Heart left ventricle (tissue), 16 donors: ENCODE results near the gene FER. TPM values are rescaled to one million over a fixed set of nuclear protein-coding genes. Genes with fewer than 3 reads are reported as not detected.

Experiments
- ATAC-seq, 4 donors: fragments of 200-7000 bp; cut with Tn5 transposase; one replicate each; pipeline ENCODE4 v1.9.1; 2020 to 2022; ENCODE audit warnings: moderate library complexity in 4 of 4, mild to moderate bottlenecking in 3 of 4, moderate number of reproducible peaks in 1 of 4
- DNase-seq, 5 donors: peaks; one replicate each; pipeline ENCODE4 v3.0.0-alpha.2; 2020
- H3K27ac ChIP-seq, 12 donors: fragments of 200-600 bp; sonication (generic) in 4 of 12; one replicate each; pipeline versions ENCODE4 v1.5.0 to v1.8.0; 2016 to 2022; ENCODE audit warnings: mild to moderate bottlenecking in 2 of 12
- H3K27me3 ChIP-seq, 9 donors: fragments of 200-600 bp; sonication (generic) in 2 of 9; one replicate each; pipeline versions ENCODE4 v1.5.1 to v1.8.0; 2016 to 2022; ENCODE audit warnings: mild to moderate bottlenecking in 3 of 9
- H3K36me3 ChIP-seq, 9 donors: fragments of 200-600 bp; sonication (generic) in 2 of 9; one replicate each; pipeline versions ENCODE4 v1.5.0 to v1.8.0; 2018 to 2022; ENCODE audit warnings: mild to moderate bottlenecking in 2 of 9
- H3K4me1 ChIP-seq, 12 donors: fragments of 200-600 bp; sonication (generic) in 4 of 12; one replicate each; pipeline versions ENCODE4 v1.5.0 to v1.8.0; 2016 to 2022; ENCODE audit warnings: mild to moderate bottlenecking in 3 of 12
- H3K4me3 ChIP-seq, 12 donors: fragments of 200-600 bp; sonication (generic) in 4 of 12; one replicate each; pipeline versions ENCODE4 v1.5.0 to v1.8.0; 2017 to 2022; ENCODE audit warnings: mild to moderate bottlenecking in 9 of 12, moderate library complexity in 4 of 12
- H3K9me3 ChIP-seq, 12 donors: fragments of 200-600 bp; sonication (generic) in 4 of 12; one replicate each; pipeline versions ENCODE4 v1.5.0 to v1.8.0; 2016 to 2022; ENCODE audit warnings: mild to moderate bottlenecking in 1 of 12
- POLR2A ChIP-seq, 2 donors: fragments of 450-650 bp; IDR thresholded peaks; one replicate each; pipeline ENCODE4 v1.6.1; 2017; ENCODE audit warnings: antibody characterized with exemption in 2 of 2, mild to moderate bottlenecking in 2 of 2, moderate library complexity in 2 of 2
- WGBS, 4 donors: extraction: QIAGEN DNeasy Blood & Tissue Kit in 2 of 4; methylation state at CpG; one replicate each; pipeline versions ENCODE4 v1.1.5 to v1.1.7; 2013 to 2018; 5-methylcytosine and 5-hydroxymethylcytosine counted together
- intact Hi-C, 10 donors: fragments of 100-400 bp; cut with DNase I; formaldehyde crosslinking; loops; one replicate each; pipeline versions ENCODE4 v1.11.1 to v1.14.2; 2022
- polyA plus RNA-seq, 2 donors: library from polyadenylated mRNA; stranded (reverse); fragments of 200-250 nt; gene quantifications; one replicate each; pipeline ENCODE4 v1.2.3, GENCODE V29; 2013
- total RNA-seq, 9 donors: library from RNA; depleted of rRNA in 2 of 9; stranded (reverse); fragments of >200 nt in 2 of 9; fragmentation: NEBNext Ultra II Directional in 3 of 9; extraction: Animal tissue kit (Norgen Biotek cat#: 25700) in 3 of 9; gene quantifications; one replicate each; pipeline versions ENCODE4 v1.1.0 to v1.2.4, GENCODE V29; 2016 to 2023
- TF ChIP-seq, protein P1 (sequence below), 12 donors: fragments of 200-600 bp; sonication (generic) in 4 of 12; IDR thresholded peaks; one replicate each; pipeline versions ENCODE4 v1.5.0 to v1.8.0; 2018 to 2022; ENCODE audit warnings: antibody characterized with exemption in 12 of 12, mild to moderate bottlenecking in 5 of 12
- donor health status: ischemic (EF 13 %, LVEDD 7.1; RV severe dilation, severe dysfunction).
- donor health status: healthy with polysubstance abuse.
- donor health status: DM: no; HTN: yes; CAD: no.
- donor health status: DM: no; HTN: no; CAD: no.
- donor health status: ischemic (EF 25% LVEDD 6.9; RV normal size, moderate dysfunction).
- donor health status: ischemic (EF 25% LVEDD 5.7; RV mildly dilated, moderate dysfunction).
- donor health status: healthy.
- donor health status: DM: yes; HTN: yes; CAD: no.
- donor health status: ischemic (EF 35%, LVEDD 5.7; RV mildly dilated, moderate dysfunction).
- donor health status: nonischemic (EF 11% LVEDD 7.7; RV severe dilation, severe dysfunction).
- donor health status: DM: yes; HTN: yes; CAD: no.
- donor health status: PGD.
- donor health status: ischemic (EF 29% LVEDD 5.4; RV normal size, mild dysfunction).
- donor health status: nonischemic (EF 23%, LVEDD 6.1; RV moderate dilation, normal function).

The FER gene
- total and polyA plus RNA-seq, 11 donors, result 1.4 to 25.7 (median 13.1) TPM

DNA sequence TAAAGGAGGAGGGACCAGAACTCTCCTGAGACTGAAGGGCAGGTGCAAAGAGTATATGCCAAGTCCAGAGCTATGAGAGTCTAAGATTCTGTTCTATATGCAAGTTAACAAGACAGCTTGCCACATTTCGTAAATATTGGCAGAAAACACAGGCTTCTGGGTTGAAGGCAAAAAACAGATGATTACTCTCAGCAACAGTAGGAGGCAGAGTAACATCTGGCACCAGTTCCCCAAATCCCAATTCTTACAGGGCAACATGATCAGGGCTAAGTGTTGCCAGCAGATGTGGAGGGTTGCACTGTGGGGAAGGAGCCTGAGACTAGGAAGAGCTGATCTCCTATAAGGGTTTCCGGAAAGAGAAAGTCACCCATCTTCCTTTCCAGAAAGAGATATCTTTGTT is 482.7 kb downstream of the FER start:
- intact Hi-C loops, result no loop called here
- ATAC-seq (no peak), DNase-seq (no peak)
- Histone ChIP-seq H3K4me3 (no peak overlapping the region), H3K9me3 (peaks cover 0 to 2% (median 0%) of the 10 kb centered on the region in 12 donors), H3K36me3 (no peaks in the 10 kb centered on the region), H3K27me3 (no peaks in the 10 kb centered on the region), H3K27ac (no peak overlapping the region), H3K4me1 (peaks cover 0 to 7% (median 0%) of the 10 kb centered on the region in 12 donors)
- TF ChIP-seq, protein P1, sequence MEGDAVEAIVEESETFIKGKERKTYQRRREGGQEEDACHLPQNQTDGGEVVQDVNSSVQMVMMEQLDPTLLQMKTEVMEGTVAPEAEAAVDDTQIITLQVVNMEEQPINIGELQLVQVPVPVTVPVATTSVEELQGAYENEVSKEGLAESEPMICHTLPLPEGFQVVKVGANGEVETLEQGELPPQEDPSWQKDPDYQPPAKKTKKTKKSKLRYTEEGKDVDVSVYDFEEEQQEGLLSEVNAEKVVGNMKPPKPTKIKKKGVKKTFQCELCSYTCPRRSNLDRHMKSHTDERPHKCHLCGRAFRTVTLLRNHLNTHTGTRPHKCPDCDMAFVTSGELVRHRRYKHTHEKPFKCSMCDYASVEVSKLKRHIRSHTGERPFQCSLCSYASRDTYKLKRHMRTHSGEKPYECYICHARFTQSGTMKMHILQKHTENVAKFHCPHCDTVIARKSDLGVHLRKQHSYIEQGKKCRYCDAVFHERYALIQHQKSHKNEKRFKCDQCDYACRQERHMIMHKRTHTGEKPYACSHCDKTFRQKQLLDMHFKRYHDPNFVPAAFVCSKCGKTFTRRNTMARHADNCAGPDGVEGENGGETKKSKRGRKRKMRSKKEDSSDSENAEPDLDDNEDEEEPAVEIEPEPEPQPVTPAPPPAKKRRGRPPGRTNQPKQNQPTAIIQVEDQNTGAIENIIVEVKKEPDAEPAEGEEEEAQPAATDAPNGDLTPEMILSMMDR (IDR thresholded peaks at IDR 0.05), result no peak
- TF ChIP-seq POLR2A (IDR thresholded peaks at IDR 0.05), result no peak
- 89 to 97% (median 93%) methylated on average over 2 of the region's 2 CpGs for WGBS, 4 donors

DNA sequence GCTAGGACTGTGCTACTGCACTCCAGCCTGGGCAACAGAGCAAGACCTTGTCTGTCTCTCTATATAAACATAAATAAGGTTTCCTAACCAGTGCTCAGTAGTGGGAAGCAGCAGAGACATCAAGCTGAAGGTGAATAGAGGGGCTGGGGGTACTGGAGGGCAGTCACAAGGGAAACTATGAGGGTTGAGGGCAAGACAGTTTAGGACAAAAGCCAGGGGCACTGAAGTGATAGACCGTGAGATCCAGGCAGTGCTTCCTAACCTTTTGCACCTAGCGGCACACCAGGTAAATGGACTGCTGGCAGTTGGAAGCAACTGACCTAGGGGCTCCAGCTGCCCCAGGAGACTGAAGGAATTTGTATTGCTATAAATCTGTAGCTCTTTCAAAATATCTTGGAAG is 483.6 kb downstream of the FER start:
- ATAC-seq, result no peak
- TF ChIP-seq, protein P1 (IDR thresholded peaks at IDR 0.05), result no peak
- TF ChIP-seq POLR2A (IDR thresholded peaks at IDR 0.05), result no peak
- no peaks in the 10 kb centered on the region for H3K27me3 ChIP-seq
- WGBS, 4 donors, result 78 to 97% (median 83%) methylated on average over 2 of the region's 2 CpGs
- no peaks in the 10 kb centered on the region for H3K36me3 ChIP-seq
- H3K4me1 ChIP-seq, result peaks cover 0 to under 1% (median 0%) of the 10 kb centered on the region in 12 donors
- intact Hi-C loops, result no loop called here
- no peak overlapping the region for H3K27ac ChIP-seq
- peaks cover 0 to 12% (median 6%) of the 10 kb centered on the region in 12 donors for H3K9me3 ChIP-seq
- no peak for DNase-seq
- H3K4me3 ChIP-seq, result no peak overlapping the region

DNA sequence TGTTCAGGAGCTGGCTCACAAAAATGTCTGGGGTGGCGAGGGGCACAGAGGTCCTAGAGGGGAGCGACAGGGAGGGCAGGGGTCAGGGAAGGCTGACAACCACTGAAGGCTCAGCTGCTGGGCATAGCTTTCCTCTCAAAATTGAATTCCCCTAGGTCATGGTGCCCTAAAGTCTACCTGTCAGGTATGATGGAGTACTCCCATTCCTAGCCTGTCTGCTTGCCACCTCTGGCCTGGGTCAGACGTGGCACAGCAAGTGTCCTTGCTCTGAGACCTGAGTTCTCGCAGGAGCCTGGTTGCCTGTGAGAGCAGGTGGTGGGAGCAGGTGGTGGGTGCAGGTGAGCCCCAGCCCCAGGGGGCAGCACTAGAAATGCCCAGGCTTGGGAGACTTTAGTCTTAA is 486.7 kb downstream of the FER start:
- no peak for ATAC-seq
- intact Hi-C loops, result no loop called here
- peaks cover 0 to 23% (median 12%) of the 10 kb centered on the region in 12 donors for H3K9me3 ChIP-seq
- no peak overlapping the region for H3K4me3 ChIP-seq
- 86 to 100% (median 91%) methylated on average over 2 to 4 of the region's 4 CpGs for WGBS, 4 donors
- H3K27ac ChIP-seq, result no peak overlapping the region
- H3K27me3 ChIP-seq, result no peaks in the 10 kb centered on the region
- H3K4me1 ChIP-seq, result no peaks in the 10 kb centered on the region
- H3K36me3 ChIP-seq, result no peaks in the 10 kb centered on the region
- TF ChIP-seq, protein P1 (IDR thresholded peaks at IDR 0.05), result no peak
- TF ChIP-seq POLR2A (IDR thresholded peaks at IDR 0.05), result no peak
- no peak for DNase-seq

DNA sequence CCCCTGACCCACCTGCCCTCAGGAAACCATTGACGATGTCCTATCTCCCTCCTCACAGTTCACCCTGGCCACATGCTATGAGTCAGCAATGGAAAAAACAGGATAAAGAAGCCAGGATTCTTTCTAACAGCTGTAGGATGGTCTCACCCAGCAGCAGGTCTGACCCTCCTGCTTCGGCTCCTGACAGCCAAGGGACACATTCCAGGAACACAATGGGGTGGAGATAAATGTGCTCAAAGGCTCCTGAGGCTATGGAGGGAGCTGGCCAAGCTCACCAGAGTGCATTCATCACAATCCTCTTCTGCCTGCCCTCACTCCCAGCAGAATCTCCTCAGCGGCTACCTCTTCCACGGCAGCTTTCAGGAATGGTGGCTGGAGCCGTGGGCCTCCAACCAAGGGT is 491.8 kb downstream of the FER start:
- DNase-seq, result no peak
- Histone ChIP-seq H3K4me3 (no peak overlapping the region), H3K27ac (no peak overlapping the region), H3K9me3 (peaks cover 0 to 23% (median 12%) of the 10 kb centered on the region in 12 donors), H3K36me3 (no peaks in the 10 kb centered on the region), H3K27me3 (no peaks in the 10 kb centered on the region), H3K4me1 (no peaks in the 10 kb centered on the region)
- ATAC-seq, result no peak
- intact Hi-C loops, result no loop called here
- WGBS, 4 donors, result 47 to 71% (median 53%) methylated on average over 5 of the region's 5 CpGs
- TF ChIP-seq POLR2A (IDR thresholded peaks at IDR 0.05), result no peak
- TF ChIP-seq, protein P1 (IDR thresholded peaks at IDR 0.05), result no peak
